ENCODE data around the gene EVI2A.

EVI2A gene

DNA sequence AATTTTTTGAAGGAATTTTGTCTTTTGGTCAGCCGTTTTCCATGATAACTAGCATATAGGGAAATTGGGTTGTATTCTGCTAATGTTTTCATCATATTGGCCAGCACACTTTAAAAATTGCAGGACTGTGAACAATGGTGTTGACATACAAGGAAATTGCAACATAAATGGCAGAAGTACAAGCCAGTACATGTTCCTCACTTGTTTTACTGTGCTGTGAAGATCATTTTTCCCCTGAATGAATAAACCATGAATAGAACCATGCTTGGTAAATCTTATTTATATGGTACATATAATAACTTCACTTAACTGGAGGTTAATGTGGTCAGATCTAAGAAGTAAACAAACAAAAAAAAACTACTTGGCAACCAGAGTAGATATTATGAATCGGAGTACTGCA lies 47.2 kb downstream of the EVI2A start:
- Histone ChIP-seq H3K4me3 (ENCODE audit: low read depth, low read length) (no peak overlapping the region), H3K36me3 (no peaks in the 10 kb centered on the region), H3K9me3 (no peaks in the 10 kb centered on the region), H3K4me1 (no peaks in the 10 kb centered on the region), H3K27me3 (no peaks in the 10 kb centered on the region)
- no peak for TF ChIP-seq CTCF (IDR thresholded peaks at IDR 0.05; ENCODE audit: low read depth, low read length)
- DNase-seq: no peak

GRCh38 chr17:31273516-31273915 lies 47.9 kb downstream of the EVI2A start:
- no peaks in the 10 kb centered on the region for H3K27me3 ChIP-seq
- no peaks in the 10 kb centered on the region for H3K9me3 ChIP-seq
- no peak for TF ChIP-seq CTCF (IDR thresholded peaks at IDR 0.05; ENCODE audit: low read depth, low read length)
- no peak for DNase-seq
- no peaks in the 10 kb centered on the region for H3K36me3 ChIP-seq
- no peaks in the 10 kb centered on the region for H3K4me1 ChIP-seq
- H3K4me3 ChIP-seq (ENCODE audit: low read depth, low read length): no peak overlapping the region

GRCh38 chr17:31272803-31273202 lies 48.6 kb downstream of the EVI2A start:
- DNase-seq: no peak
- H3K9me3 ChIP-seq: no peaks in the 10 kb centered on the region
- no peaks in the 10 kb centered on the region for H3K36me3 ChIP-seq
- no peaks in the 10 kb centered on the region for H3K27me3 ChIP-seq
- TF ChIP-seq CTCF (IDR thresholded peaks at IDR 0.05; ENCODE audit: low read depth, low read length): no peak
- H3K4me1 ChIP-seq: no peaks in the 10 kb centered on the region
- H3K4me3 ChIP-seq (ENCODE audit: low read depth, low read length): no peak overlapping the region

DNA sequence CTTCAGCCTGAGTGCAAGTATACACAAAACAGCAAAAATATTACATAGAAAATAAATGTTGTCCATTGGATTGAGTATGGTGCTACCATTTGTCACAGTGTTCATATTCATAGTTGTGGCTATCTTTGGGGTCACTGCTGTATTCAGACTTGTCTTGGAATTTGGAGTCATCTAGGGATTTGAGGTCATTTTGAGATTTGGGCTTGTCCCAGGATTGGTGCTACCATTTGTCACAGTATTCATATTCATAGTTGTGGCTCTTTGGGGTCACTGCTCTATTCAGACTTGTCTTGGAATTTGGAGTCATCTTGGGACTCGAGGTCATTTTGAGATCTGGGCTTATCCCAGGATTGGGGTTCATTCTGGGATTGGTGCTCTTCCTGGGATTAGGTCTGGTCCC lies 49.2 kb downstream of the EVI2A start:
- H3K27me3 ChIP-seq: no peaks in the 10 kb centered on the region
- H3K4me1 ChIP-seq: no peaks in the 10 kb centered on the region
- DNase-seq: no peak
- H3K4me3 ChIP-seq (ENCODE audit: low read depth, low read length): no peak overlapping the region
- TF ChIP-seq CTCF (IDR thresholded peaks at IDR 0.05; ENCODE audit: low read depth, low read length): no peak
- no peaks in the 10 kb centered on the region for H3K36me3 ChIP-seq
- no peaks in the 10 kb centered on the region for H3K9me3 ChIP-seq

GRCh38 chr17:31269578-31269983 lies 51.8 kb downstream of the EVI2A start:
- Histone ChIP-seq H3K9me3 (no peaks in the 10 kb centered on the region), H3K4me3 (ENCODE audit: low read depth, low read length) (no peak overlapping the region), H3K27me3 (no peaks in the 10 kb centered on the region), H3K36me3 (no peaks in the 10 kb centered on the region), H3K4me1 (no peaks in the 10 kb centered on the region)
- no peak for DNase-seq
- no peak for TF ChIP-seq CTCF (IDR thresholded peaks at IDR 0.05; ENCODE audit: low read depth, low read length)

- Histone ChIP-seq H3K27me3 (no peaks in the 10 kb centered on the region), H3K9me3 (no peaks in the 10 kb centered on the region), H3K4me1 (no peaks in the 10 kb centered on the region), H3K4me3 (ENCODE audit: low read depth, low read length) (no peak overlapping the region), H3K36me3 (no peaks in the 10 kb centered on the region)
- no peak for TF ChIP-seq CTCF (IDR thresholded peaks at IDR 0.05; ENCODE audit: low read depth, low read length)
- DNase-seq: no peak
Observed at GRCh38 chr17:31269036-31269577, 52.3 kb downstream of the EVI2A start.

Measured in BE2C (cell line).